Measurements from ENCODE around the gene PHLPP1.

PHLPP1 gene

DNA sequence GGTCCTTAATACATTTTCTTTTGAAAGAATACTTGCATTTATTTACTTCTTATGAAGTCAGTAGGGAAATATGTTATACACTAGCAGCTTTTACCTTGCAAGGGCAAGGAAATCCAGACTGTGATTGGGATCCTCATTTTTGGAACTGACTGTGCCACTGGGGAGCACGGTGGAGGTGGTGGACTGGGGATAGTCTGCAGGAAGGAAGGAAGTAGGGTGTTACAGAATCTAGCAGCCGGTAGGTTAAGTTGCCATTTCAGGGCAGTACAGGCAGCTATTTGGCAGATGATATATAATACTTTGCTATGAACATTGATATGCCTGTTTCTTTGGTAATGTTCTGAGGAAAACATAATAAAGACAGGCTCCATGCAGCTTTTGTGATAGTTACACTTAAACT, 238.3 kb downstream of the PHLPP1 start:
- DNase-seq = no peak

DNA sequence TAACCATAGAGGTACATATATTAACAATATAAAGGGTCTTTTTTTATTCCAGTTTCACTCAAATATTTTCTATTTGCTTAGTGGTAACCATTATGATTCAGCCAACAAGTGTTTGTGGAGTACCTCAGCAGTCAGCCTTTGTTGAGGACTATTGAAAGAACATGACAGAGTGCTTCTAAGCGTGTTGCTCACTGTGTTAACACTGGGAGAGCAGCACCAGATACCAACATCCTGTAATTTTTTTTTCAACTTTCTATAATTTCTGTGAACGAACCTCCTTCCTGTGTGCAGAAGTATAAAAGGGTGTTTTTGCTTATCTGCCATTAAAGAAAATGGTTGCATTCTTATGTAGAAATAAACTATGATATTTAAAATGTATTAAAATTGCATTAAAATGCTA, 239.0 kb downstream of the PHLPP1 start:
- DNase-seq = no peak

DNA sequence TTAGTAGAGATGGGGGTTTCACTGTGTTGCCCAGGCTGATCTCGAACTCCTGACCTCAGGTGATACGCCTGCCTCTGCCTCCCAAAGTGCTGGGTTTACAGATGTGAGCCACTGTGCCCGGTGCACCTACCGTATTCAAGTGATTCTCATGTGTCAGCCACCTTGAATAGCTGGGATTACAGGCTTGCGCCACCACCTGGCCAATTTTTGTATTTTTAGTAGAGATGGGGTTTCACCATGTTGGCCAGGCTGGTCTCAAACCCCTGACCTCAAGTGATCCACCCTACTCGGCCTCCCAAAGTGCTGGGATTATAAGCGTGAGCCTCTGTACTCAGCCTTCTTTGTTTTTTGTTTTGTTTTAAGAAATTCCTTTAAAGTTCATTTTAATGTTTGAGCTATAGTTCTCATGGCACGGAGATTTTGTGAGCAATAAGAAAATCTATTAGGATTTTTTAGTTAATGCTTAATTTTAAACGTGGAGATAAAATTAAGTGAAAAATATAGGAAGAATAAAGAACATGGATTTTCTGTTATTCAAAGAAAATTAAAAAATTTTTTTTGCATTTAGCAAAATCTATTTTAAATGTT, 242.6 kb downstream of the PHLPP1 start:
- peak; percentile 25 for DNase-seq

DNA sequence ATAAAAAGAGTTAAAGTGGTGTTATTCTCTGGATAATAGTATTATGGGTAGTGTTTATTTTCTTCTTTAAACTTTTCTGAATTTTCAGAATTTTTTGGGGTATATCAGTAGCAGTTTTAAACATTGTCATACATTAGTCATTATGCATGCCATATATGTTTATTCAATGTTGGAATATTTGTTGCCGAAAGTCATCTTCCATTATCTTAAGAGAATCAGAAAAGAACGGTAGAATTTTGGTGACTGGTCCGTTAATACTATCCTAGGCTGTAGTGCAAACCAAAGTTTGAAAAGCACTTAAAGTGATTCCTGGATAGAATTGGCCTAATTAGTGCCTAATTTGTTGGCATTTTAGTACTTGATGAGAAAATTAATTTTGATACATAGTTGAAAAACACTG, 244.1 kb downstream of the PHLPP1 start:
- peak; percentile 58 for DNase-seq

DNA sequence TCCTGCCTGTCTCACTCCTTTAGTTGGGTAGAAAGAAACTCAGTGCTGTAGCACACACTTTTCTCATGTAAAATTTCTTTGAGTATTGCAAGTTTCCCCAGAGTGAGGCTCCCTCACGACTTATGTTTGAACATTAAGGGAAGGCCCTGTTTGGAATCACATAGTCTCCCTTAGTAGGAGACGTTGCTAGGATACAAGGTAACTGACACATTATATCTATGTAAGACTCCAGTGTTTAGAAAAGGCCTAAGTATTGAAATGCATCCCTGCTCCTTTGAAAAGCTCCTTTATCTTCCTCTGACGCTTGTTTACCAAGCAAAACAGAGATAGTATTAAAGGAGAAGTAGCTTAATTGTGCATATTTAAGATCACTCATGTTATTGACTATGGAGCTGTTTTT, 248.2 kb downstream of the PHLPP1 start:
- no peak for DNase-seq

DNA sequence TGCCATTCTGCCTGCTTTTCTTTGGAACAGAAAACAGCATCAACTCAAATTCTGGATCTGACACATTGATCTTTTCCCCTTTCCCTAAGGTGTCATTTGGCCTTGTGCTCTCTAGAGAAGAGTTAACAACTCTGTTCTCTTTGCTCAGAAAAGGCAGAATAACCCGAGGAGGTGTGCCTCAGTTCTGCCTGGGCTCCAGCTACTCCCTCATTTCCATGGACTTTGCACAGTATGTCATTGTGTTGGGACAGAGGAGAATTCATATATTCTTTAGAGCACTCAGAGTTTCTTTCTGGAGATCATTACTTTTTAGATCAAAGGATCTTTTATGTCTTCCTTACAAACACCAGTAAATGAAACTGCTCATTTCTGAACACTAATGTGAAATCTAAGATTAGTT, 249.1 kb downstream of the PHLPP1 start:
- no peak for DNase-seq

DNA sequence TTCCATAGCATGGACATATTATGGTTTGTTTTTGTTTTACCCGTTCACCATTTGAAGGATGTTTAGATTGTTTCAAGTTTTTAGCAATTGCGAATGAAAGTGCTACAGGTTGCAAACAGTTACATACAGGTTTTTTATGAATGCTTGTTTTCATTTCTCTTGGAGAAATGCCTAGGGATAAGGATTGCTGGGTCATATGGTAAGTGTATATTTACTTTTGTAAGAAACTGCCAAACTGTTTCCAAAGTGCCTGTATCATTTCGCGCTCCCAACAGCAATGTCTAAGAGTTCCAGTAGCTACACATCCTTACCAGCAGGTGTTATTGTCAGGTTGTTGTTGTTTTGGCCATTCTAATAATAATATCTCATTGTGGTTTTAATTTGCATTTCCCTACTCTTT, 251.7 kb downstream of the PHLPP1 start:
- DNase-seq = no peak

DNA sequence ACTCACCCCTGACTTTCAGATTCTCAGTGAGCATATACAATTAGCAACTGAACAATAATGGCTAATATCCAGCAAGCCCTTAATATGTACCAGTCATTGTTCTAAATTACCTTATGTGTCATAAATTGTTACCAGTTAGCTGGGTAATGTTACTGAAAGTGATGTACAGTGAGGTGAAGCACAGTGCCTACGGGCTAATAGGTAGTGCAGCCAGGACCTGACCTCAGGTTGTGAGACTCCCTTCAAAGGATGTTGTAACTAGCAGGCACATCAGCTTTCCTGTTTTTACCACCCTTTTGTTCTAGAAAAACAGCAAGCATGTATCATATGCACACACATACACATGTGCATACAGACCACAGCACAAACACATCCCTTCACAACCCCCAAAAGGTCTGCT, 258.3 kb downstream of the PHLPP1 start:
- DNase-seq = no peak

DNA sequence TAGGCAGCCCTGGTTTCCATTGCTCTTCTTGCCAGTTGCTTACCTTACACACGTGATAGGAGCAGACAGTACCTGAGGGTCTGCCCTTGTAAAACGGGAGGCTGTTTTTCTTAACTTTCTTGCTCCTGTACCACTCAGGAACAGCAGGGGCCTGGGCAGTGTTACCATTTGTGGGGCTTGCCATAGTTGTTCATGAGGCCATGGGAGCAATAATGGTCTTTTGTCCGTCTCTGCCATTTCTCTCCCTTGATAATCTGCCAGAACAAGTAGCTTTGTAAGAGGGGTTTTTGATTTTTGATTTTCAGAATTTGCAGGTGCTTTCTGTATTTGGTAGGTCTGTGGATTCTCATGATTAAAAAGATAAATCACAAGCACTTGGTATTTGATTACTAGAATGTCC, 259.0 kb downstream of the PHLPP1 start:
- DNase-seq = no peak

DNA sequence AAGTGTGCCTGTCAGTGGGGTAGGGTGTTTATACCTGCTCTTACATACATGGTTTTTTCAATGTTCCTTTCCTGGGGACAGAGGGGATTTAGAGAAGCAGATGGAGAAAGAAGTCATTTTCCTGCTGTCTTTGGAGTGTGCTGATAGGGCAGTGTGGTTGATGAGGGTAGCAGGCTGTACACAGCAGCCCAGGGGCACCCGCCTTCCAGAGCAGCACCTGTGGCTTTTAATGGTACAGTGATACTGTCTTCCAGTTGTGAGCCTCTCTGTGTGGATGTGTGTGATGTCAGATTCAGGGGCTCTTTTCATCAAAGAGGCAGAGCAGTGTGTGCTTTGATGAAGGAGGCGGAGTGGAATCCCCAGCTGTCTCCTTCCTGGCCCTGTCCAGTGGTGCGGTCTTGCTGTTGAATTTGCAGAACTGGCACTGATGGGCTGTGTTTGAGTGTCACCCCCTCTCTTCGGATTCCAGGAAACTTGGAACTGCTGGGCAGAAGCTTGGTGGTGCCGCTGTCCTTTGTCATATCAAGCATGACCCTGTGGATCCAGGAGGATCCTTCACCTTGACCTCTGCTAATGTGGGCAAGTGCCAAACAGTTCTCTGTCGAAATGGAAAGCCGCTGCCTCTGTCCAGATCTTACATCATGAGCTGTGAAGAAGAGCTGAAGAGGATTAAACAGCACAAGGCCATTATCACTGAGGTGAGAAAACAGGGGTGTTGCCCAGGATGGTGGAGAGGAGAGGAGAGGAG, 259.8 kb downstream of the PHLPP1 start:
- DNase-seq = no peak

DNA sequence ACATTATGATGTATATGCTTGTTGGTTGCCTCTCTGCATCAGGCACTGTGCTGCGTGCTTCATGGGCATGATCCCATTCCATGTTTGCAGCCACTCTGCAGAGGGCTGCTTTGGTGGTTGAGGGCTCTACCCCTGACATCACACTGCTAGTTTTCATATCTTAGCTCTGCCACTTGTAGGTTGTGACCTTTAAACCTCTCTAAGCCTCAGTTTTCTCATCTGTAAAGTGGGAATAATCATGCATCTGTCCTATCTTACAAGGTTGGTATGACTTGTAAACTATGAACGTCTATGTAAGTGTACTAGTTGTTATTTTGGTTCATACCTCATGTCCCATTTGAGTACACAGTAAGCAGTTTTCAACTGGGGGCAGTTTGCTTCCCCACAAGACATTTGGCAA, 260.4 kb downstream of the PHLPP1 start:
- no peak for DNase-seq

DNA sequence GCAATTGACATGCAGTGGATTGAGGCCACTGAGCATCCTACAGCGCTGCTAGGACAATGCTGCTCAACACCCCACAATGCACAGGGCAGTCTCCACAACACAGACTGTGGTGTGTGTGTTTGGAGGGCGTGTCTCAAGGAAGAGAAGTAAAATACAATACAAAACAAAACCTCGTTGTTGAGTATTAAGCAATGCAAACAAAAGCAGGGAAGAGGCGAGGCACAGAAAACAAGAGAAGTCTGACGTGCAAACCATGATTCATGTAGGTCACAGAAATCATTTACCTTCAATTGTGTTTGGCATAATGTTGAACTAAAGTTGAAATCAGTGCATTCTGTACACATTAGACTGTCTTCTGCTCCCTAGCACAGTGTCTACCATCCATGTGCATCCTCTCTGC, 260.9 kb downstream of the PHLPP1 start:
- DNase-seq = no peak

DNA sequence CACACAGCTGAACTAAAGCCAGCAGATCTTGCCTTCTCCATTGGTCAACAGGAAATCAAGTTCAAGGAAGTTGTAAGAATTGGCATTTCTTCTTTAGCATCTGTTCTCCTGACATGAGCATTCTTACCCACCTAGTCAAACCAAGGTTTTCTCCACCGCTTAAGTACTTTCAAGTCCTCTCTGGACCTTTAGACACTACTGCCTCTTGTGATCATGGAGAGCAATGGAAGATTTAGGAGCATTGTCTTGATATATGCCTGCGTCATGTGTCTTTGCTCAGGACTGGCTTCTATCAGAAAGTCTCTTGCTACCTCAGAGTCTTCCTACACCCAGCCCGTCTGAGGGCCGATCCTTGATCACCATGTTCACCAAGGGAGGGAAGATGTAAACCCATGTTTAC, 262.2 kb downstream of the PHLPP1 start:
- no peak for DNase-seq

DNA sequence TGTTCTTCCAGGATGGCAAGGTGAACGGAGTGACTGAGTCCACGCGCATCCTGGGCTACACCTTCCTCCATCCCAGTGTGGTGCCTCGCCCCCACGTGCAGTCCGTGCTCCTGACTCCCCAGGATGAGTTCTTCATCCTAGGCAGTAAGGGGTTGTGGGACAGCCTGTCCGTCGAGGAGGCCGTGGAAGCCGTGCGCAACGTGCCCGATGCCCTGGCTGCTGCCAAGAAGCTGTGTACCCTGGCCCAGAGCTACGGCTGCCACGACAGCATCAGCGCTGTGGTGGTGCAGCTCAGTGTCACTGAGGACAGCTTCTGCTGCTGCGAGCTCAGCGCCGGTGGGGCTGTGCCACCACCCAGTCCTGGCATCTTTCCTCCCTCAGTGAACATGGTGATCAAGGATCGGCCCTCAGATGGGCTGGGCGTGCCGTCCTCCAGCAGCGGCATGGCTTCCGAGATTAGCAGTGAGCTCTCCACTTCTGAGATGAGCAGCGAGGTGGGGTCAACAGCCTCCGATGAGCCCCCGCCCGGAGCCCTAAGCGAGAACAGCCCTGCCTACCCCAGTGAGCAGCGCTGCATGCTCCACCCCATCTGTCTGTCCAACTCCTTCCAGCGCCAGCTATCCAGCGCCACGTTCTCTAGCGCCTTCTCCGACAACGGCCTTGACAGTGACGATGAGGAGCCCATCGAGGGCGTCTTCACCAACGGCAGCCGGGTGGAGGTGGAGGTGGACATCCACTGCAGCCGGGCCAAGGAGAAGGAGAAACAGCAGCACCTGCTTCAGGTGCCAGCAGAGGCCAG, 263.1 kb downstream of the PHLPP1 start:
- no peak for DNase-seq

DNA sequence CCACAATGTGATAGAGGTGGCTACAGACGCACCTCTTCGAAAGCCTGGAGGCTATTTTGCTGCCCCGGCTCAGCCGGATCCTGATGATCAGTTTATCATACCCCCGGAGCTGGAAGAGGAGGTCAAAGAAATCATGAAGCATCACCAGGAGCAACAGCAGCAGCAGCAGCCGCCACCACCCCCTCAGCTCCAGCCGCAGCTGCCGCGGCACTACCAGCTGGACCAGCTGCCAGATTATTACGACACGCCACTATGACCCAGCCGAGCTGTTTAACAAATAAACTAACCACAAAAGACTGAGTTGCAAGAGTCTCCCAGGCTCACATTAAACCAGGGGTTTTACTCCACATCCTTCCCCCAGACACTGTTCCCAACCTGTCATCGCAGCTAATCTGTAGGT, 263.8 kb downstream of the PHLPP1 start:
- DNase-seq = peak; percentile 96

DNA sequence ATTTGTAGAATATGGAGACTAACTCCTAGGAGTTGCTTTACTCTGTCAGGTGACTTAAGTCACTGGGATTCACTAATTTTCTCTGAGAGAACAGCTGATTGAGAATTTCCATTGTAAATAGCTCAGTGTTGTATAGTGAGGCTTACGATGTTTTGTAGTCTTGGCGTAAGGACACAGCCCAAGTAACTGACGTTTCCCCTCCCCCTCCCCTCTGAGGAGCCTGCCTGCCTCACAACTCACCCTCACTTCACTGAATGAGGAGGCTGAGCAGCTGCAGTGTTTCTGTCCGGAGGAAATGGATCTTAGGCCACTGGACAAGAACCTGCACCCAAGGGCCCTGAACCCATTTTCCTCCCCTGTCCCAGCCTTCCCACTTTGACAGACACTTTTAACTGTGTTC, 264.6 kb downstream of the PHLPP1 start:
- DNase-seq = no peak

DNA sequence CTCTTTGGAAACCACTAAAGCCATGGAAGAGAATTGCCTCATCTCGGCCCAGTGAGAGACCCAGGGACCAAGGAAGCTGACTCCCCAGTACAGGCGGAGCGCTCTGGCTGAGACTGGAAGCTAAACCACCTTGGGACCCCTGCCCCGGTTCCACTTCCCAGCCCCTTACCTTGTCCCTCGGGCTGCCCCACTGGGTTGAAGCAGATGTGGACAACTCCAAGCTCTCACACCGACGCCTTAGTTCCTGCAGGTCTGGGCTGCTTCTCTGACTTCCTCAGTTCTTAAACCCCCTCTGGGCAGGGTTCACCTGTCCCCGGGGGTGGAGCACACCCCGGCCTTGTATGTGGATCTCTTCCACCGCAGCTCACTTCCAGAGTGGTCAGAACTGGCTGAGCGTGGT, 266.2 kb downstream of the PHLPP1 start:
- DNase-seq = no peak

DNA sequence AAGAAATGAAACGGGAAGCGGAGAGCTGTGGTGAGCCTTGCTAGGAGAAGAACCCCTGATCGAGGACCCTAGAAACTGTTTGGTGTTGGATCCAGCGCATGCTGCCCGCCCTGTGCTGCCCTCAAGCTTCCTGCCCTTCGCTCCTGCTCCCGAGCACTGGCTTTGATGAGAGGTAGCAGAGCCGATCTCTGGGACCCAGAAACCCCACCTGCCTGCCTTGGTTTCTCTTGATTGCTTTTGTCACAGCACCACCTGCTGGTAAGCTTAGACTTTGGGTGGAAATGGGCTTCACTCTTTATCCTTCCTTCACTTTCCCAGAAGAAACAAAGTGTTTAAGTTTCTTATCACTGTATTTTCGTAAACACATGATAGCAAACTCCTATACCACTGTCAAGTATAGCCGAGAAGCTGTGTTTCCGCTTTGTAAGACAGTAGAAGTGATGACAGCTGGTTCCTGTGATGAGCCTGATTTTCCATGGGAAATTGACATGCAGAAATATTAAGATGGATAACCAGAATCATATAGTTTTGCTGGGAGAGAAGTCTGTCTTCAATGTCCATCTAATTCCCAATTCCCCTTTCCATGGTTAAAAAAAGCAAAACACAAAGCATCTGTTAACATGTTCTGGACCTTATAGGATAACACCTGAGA, 267.4 kb downstream of the PHLPP1 start:
- peak; percentile 47 for DNase-seq

DNA sequence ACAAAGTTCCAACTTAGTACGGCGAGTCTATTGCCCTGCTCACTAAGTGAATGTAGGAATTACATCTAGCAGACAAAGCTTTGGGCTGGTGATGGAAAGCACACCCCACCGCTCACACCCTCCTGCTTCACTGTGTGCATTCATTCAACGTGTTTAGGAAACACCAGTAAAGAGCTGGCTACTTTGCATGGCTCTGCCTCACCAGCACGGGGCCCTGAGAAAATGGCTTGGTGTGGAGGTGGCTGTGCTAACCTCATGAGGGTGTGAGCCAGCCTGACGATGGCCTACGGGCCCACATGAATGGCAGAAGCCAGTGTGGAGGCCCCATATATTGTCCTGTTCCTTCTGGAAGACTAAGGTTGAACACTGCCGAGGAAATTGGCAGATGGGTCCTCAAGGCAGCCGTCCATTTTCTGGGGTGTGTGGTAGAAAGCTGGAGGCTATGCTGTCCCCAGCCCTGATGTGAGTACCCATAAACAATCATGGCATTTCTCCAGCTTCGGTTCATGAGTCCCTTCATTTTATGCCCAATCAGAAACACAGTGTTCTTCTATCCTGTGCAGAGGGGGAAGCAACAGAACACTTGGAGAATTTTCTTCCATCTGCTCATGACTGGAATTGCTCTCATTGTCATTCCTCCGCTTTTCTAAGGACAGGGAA, 269.4 kb downstream of the PHLPP1 start:
- no peak for DNase-seq

DNA sequence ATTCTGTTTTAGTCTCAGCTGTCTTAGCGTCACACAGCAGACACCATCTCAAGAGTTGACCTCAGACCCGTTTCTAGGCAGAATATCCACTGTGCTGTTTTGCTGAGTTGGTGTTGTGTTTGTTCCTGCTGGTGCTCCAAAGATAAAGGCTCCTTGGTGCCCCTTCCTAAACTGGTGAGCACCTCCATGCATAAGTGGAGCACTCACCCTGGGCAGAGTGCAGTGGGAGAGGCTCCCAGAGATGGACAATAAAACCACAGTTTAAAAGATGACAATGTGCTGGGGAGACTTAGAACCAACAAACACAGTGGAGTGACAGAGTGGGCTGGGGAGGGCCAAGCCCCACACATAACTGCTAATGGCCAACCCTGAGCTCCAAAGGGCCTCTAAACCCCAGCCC, 271.1 kb downstream of the PHLPP1 start:
- DNase-seq = no peak

DNA sequence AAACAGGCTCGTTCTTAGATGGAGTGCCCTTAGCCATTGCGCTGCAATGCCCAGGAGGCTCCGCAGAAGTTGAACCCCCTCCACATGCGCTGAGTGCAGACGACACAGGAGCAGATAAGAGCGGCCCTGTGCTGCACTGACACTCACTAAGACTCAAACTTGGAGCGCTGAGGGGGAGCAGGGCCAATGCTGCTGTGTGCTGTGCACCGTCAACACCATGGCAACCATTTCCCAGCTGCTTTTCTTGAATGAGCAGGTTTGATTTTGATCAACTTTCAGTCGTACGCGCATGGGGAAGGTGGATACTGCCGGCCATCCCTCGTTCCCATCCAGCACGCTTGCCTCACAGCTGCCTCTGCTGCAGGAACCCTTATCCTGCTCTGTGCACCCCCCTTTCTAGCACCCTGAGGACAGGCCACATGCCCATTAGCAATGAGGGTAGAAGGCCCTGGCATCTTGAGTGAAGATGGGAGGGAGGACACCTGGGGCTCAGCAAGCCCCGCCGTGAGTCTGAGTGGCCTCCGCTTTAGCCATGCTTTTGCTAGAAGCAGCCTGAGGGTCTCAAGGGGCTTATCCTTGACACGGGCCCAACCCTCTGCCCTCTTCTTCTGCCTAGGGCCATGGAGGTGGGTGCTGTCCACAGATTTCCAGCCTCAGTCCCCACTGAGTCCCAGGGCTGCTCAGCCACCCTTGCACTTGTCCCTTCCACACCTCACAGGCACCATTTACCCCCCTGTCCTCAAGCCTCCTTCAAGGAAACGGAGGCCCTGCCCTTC, 271.9 kb downstream of the PHLPP1 start:
- no peak for DNase-seq

DNA sequence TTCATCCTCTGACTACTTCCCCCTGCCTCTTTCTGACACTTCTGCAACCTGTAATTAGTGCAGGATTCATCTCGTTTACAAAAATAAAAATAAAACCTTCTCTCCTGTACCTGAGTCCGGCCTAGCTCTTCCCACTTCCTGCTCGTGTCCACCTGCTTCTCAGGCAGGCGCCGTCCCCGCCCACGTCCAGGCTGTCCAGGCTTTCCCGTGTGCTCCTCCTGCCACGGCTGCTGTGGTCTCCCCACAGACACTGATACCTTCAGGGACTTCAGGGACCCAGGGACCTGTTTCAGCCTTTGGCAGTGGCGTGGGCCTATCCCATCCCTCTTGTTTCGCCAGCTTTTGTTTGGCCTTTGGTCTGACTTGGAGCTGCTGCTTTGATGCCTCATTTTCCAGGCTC, 272.5 kb downstream of the PHLPP1 start:
- no peak for DNase-seq

All from HCEC 1CT (cell line).